Fibroblast of skin of right quadriceps (primary cell): ENCODE data around the gene CHMP2B.
"Not testable (repeated sequence)": the region's sequence is repeated elsewhere in the genome, so short reads cannot be mapped to it uniquely, and the experiment has no call there.

ENCODE experiments used
- DNase-seq: peaks from one replicate; pipeline ENCODE4 v3.0.0-alpha.2; 2013

CHMP2B gene

GRCh38 chr3:87236093-87236492, 9.0 kb downstream of the CHMP2B start:
- DNase-seq = no peak

GRCh38 chr3:87246662-87247429, 19.7 kb downstream of the CHMP2B start:
- DNase-seq = no peak

GRCh38 chr3:87247430-87247773, 20.3 kb downstream of the CHMP2B start:
- DNase-seq = no peak

- DNase-seq = not testable (repeated sequence)
These were observed 21.1 kb downstream of the CHMP2B start for GRCh38 chr3:87248231-87248630.

GRCh38 chr3:87248831-87249230, 21.7 kb downstream of the CHMP2B start:
- DNase-seq = no peak

GRCh38 chr3:87250009-87250408, 22.9 kb downstream of the CHMP2B start:
- no peak for DNase-seq

- DNase-seq = peak; percentile 42
These were observed 33.2 kb downstream of the CHMP2B start for GRCh38 chr3:87260270-87260669.

- no peak for DNase-seq
These were observed 34.8 kb downstream of the CHMP2B start for GRCh38 chr3:87261925-87262324.

GRCh38 chr3:87267953-87268645, 41.0 kb downstream of the CHMP2B start:
- DNase-seq = no peak

GRCh38 chr3:87268646-87269211, 41.6 kb downstream of the CHMP2B start:
- DNase-seq = peak; percentile 14

- DNase-seq = no peak
These were observed 42.6 kb downstream of the CHMP2B start for GRCh38 chr3:87269723-87270122.

- DNase-seq = peak; percentile 8
These were observed 44.0 kb downstream of the CHMP2B start for GRCh38 chr3:87270908-87271700.

- no peak for DNase-seq
These were observed 45.7 kb downstream of the CHMP2B start for GRCh38 chr3:87272718-87273341.

- no peak for DNase-seq
These were observed 49.4 kb downstream of the CHMP2B start, which contains the start of gene POU1F1 for GRCh38 chr3:87276484-87276883. Gene POU1F1 (minus strand): TSS chr3:87276584. CDS start chr3:87276462, 122 bp downstream.

GRCh38 chr3:87287011-87287410, 59.9 kb downstream of the CHMP2B start:
- DNase-seq = peak; percentile 41

GRCh38 chr3:87288446-87288845, 61.3 kb downstream of the CHMP2B start:
- DNase-seq = no peak

GRCh38 chr3:87298111-87298718, 71.1 kb downstream of the CHMP2B start:
- DNase-seq = peak; percentile 45

GRCh38 chr3:87305031-87305430, 77.9 kb downstream of the CHMP2B start:
- not testable (repeated sequence) for DNase-seq
